ENCODE results near the gene CER1. TPM values are rescaled to one million over a fixed set of nuclear protein-coding genes. Genes with fewer than 3 reads are reported as not detected.

CER1 gene
- under 1 TPM in 1 of 4 donors, not detected in 3; 0.48 TPM for total RNA-seq

GRCh38 chr9:14722391-14723035 is at the start of gene CER1:
Gene CER1 (minus strand): TSS chr9:14722733. CDS start chr9:14722672, 61 bp downstream.
- Histone ChIP-seq H3K27me3 (peaks cover 7% of the 10 kb centered on the region), H3K4me3 (no peak within 1 kb of the TSS), H3K36me3 (no peaks in the 10 kb centered on the region), H3K4me1 (no peaks in the 10 kb centered on the region), H3K9me3 (no peaks in the 10 kb centered on the region), H3K27ac (no peak within 1 kb of the TSS)
- DNase-seq = no peak
- 70 to 80% methylated on average over 1 to 7 of the region's 7 CpGs for WGBS, 2 donors (ENCODE audit: low coverage in 1 of 2)
- no peak for TF ChIP-seq POLR2AphosphoS5 (IDR thresholded peaks at IDR 0.05)
- TF ChIP-seq EP300 (IDR thresholded peaks at IDR 0.05; ENCODE audit: low read depth) = no peak
- TF ChIP-seq CTCF (IDR thresholded peaks at IDR 0.05) = no peak
- no peak for TF ChIP-seq POLR2A (IDR thresholded peaks at IDR 0.05)
- in situ Hi-C loops (cut with MboI; ENCODE audit: low pct_ligation_motif_present in 1 of 4, low pct_unique_long_range_greater_than_20kb in 1 of 4, low sequenced_read_pairs in 3 of 4) = no loop called here
- intact Hi-C loops (cut with DNase I; ENCODE audit: low total_unique reads) = no loop called here

GRCh38 chr9:14770592-14770991 is 48.1 kb upstream of the CER1 start:
- Histone ChIP-seq H3K27me3 (no peaks in the 10 kb centered on the region), H3K4me3 (no peak overlapping the region), H3K9me3 (no peaks in the 10 kb centered on the region), H3K36me3 (no peaks in the 10 kb centered on the region), H3K4me1 (peaks cover 0 to 4% (median 0%) of the 10 kb centered on the region in 4 donors), H3K27ac (no peak overlapping the region)
- DNase-seq = no peak
- WGBS, 2 donors (ENCODE audit: low coverage in 1 of 2) = 75 to 80% methylated on average over 1 to 7 of the region's 7 CpGs
- in situ Hi-C loops (cut with MboI; ENCODE audit: low pct_ligation_motif_present in 1 of 4, low pct_unique_long_range_greater_than_20kb in 1 of 4, low sequenced_read_pairs in 3 of 4) (loop anchor here in 3 of 4 donors (10.0 to 25.0 kb wide), 3 partner anchors 156 to 367 kb away; no protein-coding TSS in a partner anchor), intact Hi-C loops (cut with DNase I; ENCODE audit: low total_unique reads) (no loop called here)
- TF ChIP-seq POLR2A (IDR thresholded peaks at IDR 0.05) = no peak
- TF ChIP-seq CTCF (IDR thresholded peaks at IDR 0.05) = no peak
- TF ChIP-seq POLR2AphosphoS5 (IDR thresholded peaks at IDR 0.05) = no peak
- no peak for TF ChIP-seq EP300 (IDR thresholded peaks at IDR 0.05; ENCODE audit: low read depth)

GRCh38 chr9:14769230-14769571 is 46.7 kb upstream of the CER1 start:
- TF ChIP-seq POLR2AphosphoS5 (IDR thresholded peaks at IDR 0.05) (no peak), POLR2A (IDR thresholded peaks at IDR 0.05) (no peak), EP300 (IDR thresholded peaks at IDR 0.05; ENCODE audit: low read depth) (no peak), CTCF (IDR thresholded peaks at IDR 0.05) (no peak)
- peaks cover 0 to 4% (median 0%) of the 10 kb centered on the region in 4 donors for H3K4me1 ChIP-seq
- H3K9me3 ChIP-seq = no peaks in the 10 kb centered on the region
- H3K4me3 ChIP-seq = no peak overlapping the region
- in situ Hi-C loops (cut with MboI; ENCODE audit: low pct_ligation_motif_present in 1 of 4, low pct_unique_long_range_greater_than_20kb in 1 of 4, low sequenced_read_pairs in 3 of 4) = loop anchor here in 1 of 4 donors (25.0 kb wide), 2 partner anchors 157 to 368 kb away; no protein-coding TSS in a partner anchor
- no peak overlapping the region for H3K27ac ChIP-seq
- 49 to 58% methylated on average over 3 of the region's 3 CpGs for WGBS, 2 donors (ENCODE audit: low coverage in 1 of 2)
- H3K36me3 ChIP-seq = no peaks in the 10 kb centered on the region
- intact Hi-C loops (cut with DNase I; ENCODE audit: low total_unique reads) = no loop called here
- H3K27me3 ChIP-seq = no peaks in the 10 kb centered on the region
- DNase-seq = no peak

GRCh38 chr9:14768405-14769229 is 46.1 kb upstream of the CER1 start:
- H3K4me1 ChIP-seq = peaks cover 0 to 4% (median 0%) of the 10 kb centered on the region in 4 donors
- no peak for DNase-seq
- H3K36me3 ChIP-seq = no peaks in the 10 kb centered on the region
- in situ Hi-C loops (cut with MboI; ENCODE audit: low pct_ligation_motif_present in 1 of 4, low pct_unique_long_range_greater_than_20kb in 1 of 4, low sequenced_read_pairs in 3 of 4) = loop anchor here in 1 of 4 donors (25.0 kb wide), 2 partner anchors 156 to 369 kb away; no protein-coding TSS in a partner anchor
- TF ChIP-seq POLR2A (IDR thresholded peaks at IDR 0.05) (no peak), CTCF (IDR thresholded peaks at IDR 0.05) (peak; percentile 63 to 74 (median 70)), POLR2AphosphoS5 (IDR thresholded peaks at IDR 0.05) (no peak)
- H3K4me3 ChIP-seq = no peak overlapping the region
- H3K27me3 ChIP-seq = no peaks in the 10 kb centered on the region
- intact Hi-C loops (cut with DNase I; ENCODE audit: low total_unique reads) = no loop called here
- 22 to 29% methylated on average over 7 to 8 of the region's 8 CpGs for WGBS, 2 donors (ENCODE audit: low coverage in 1 of 2)
- no peak overlapping the region for H3K27ac ChIP-seq
- no peaks in the 10 kb centered on the region for H3K9me3 ChIP-seq
